Liver (tissue), 9 donors: Measurements from ENCODE around the gene STK32C. TPM values are rescaled to one million over a fixed set of nuclear protein-coding genes. Genes with fewer than 3 reads are reported as not detected.

Experiments used
- DNase-seq: peaks from one replicate; pipeline ENCODE4 v3.0.0-alpha.2; 2017; ENCODE audit warnings: low spot score
- H3K27ac ChIP-seq, 2 donors: one replicate each; pipeline ENCODE4 v1.7.0; 2013; ENCODE audit warnings: inconsistent platforms in 2 of 2, low read length in 2 of 2, control low read depth in 1 of 2, low read depth in 1 of 2, mild to moderate bottlenecking in 1 of 2
- H3K27me3 ChIP-seq, 4 donors: one replicate each; pipeline versions ENCODE4 v1.6.1 to v1.7.0; 2013; ENCODE audit warnings: low read length in 3 of 4, inconsistent platforms in 1 of 4, mild to moderate bottlenecking in 1 of 4, moderate library complexity in 1 of 4; ENCODE audit not compliant: control insufficient read depth in 4 of 4, insufficient read depth in 4 of 4
- H3K36me3 ChIP-seq, 4 donors: one replicate each; pipeline versions ENCODE4 v1.6.1 to v1.7.0; 2013; ENCODE audit warnings: low read length in 3 of 4, mild to moderate bottlenecking in 3 of 4, low read depth in 1 of 4, moderate library complexity in 1 of 4; ENCODE audit not compliant: control insufficient read depth in 4 of 4, insufficient read depth in 3 of 4
- H3K4me1 ChIP-seq, 4 donors: one replicate each; pipeline versions ENCODE4 v1.6.1 to v1.7.0; 2013; ENCODE audit warnings: low read length in 3 of 4, mild to moderate bottlenecking in 3 of 4, moderate library complexity in 1 of 4; ENCODE audit not compliant: control insufficient read depth in 4 of 4, insufficient read depth in 4 of 4
- H3K4me3 ChIP-seq, 3 donors: one replicate each; pipeline versions ENCODE4 v1.6.1 to v1.7.0; 2013; ENCODE audit warnings: low read length in 3 of 3, control low read depth in 1 of 3, low read depth in 1 of 3, mild to moderate bottlenecking in 1 of 3
- H3K9ac ChIP-seq, 2 donors: one replicate each; pipeline ENCODE4 v1.7.0; 2013; ENCODE audit warnings: low read length in 2 of 2, mild to moderate bottlenecking in 2 of 2, moderate library complexity in 2 of 2, control low read depth in 1 of 2, low read depth in 1 of 2
- H3K9me3 ChIP-seq, 4 donors: one replicate each; pipeline versions ENCODE4 v1.6.1 to v1.7.0; 2013; ENCODE audit warnings: low read length in 3 of 4; ENCODE audit not compliant: control insufficient read depth in 4 of 4
- ATF3 ChIP-seq: IDR thresholded peaks from 2 replicates; pipeline ENCODE4 v1.6.1; 2016; ENCODE audit warnings: antibody characterized with exemption
- CTCF ChIP-seq: fragments of 150-350 bp; IDR thresholded peaks from 2 replicates; pipeline ENCODE4 v1.5.1; 2017; ENCODE audit warnings: improper control_type of control experiment, low read depth, low read length; ENCODE audit not compliant: missing input control
- EGR1 ChIP-seq, 2 donors: IDR thresholded peaks; 2 replicates each; pipeline ENCODE4 v1.6.1; 2016 to 2018; ENCODE audit warnings: antibody characterized with exemption in 2 of 2, low read depth in 2 of 2
- FOXA1 ChIP-seq: IDR thresholded peaks from 2 replicates; pipeline ENCODE4 v1.6.1; 2016; ENCODE audit warnings: antibody characterized with exemption
- FOXA2 ChIP-seq: IDR thresholded peaks from 2 replicates; pipeline ENCODE4 v1.6.1; 2016; ENCODE audit warnings: antibody characterized with exemption
- GABPA ChIP-seq, 2 donors: IDR thresholded peaks in 1 of 2; conservative IDR thresholded peaks in 1 of 2; 2 replicates each; pipeline ENCODE4 v1.6.1; 2016; ENCODE audit warnings: antibody characterized with exemption in 2 of 2, mild to moderate bottlenecking in 1 of 2, moderate library complexity in 1 of 2
- HNF4A ChIP-seq, 2 donors: conservative IDR thresholded peaks; 2 replicates each; pipeline ENCODE4 v1.6.1; 2016; ENCODE audit warnings: antibody characterized with exemption in 2 of 2, mild to moderate bottlenecking in 2 of 2
- HNF4G ChIP-seq: IDR thresholded peaks from 2 replicates; pipeline ENCODE4 v1.6.1; 2016; ENCODE audit warnings: antibody characterized with exemption
- JUND ChIP-seq, 2 donors: IDR thresholded peaks; 2 replicates each; pipeline ENCODE4 v1.6.1; 2016; ENCODE audit warnings: antibody characterized with exemption in 2 of 2
- NR2F2 ChIP-seq: IDR thresholded peaks from 2 replicates; pipeline ENCODE4 v1.6.1; 2016; ENCODE audit warnings: antibody characterized with exemption
- RAD21 ChIP-seq, 2 donors: IDR thresholded peaks; 2 replicates each; pipeline ENCODE4 v1.6.1; 2016; ENCODE audit warnings: antibody characterized with exemption in 2 of 2, mild to moderate bottlenecking in 2 of 2
- RXRA ChIP-seq, 2 donors: IDR thresholded peaks; 2 replicates each; pipeline ENCODE4 v1.6.1; 2017 to 2018; ENCODE audit warnings: antibody characterized with exemption in 2 of 2, mild to moderate bottlenecking in 1 of 2
- SP1 ChIP-seq: IDR thresholded peaks from 2 replicates; pipeline ENCODE4 v1.6.1; 2018; ENCODE audit warnings: antibody characterized with exemption, mild to moderate bottlenecking
- YY1 ChIP-seq: IDR thresholded peaks from 2 replicates; pipeline ENCODE4 v1.6.1; 2016; ENCODE audit warnings: antibody characterized with exemption, mild to moderate bottlenecking
- ZBTB33 ChIP-seq: IDR thresholded peaks from 2 replicates; pipeline ENCODE4 v1.6.1; 2016; ENCODE audit warnings: antibody characterized with exemption
- whole genome bisulfite sequencing: extraction: QIAGEN DNeasy Blood & Tissue Kit; methylation state at CpG from one replicate; pipeline ENCODE4 v1.1.7; 2013; 5-methylcytosine and 5-hydroxymethylcytosine counted together
- polyA plus RNA-seq, 2 donors: library from polyadenylated mRNA; stranded (reverse) in 1 of 2; unstranded in 1 of 2; fragments of 200-250 nt in 1 of 2; fragments of >200 nt in 1 of 2; fragmentation: Nextera tagmentation in 1 of 2; extraction: Ambion mirVana in 1 of 2; gene quantifications; one replicate each; pipeline versions ENCODE4 v1.2.1 to v1.2.3, GENCODE V29; 2013 to 2015
- total RNA-seq, 2 donors: library from RNA; depleted of rRNA; stranded (reverse); fragments of >200 nt; gene quantifications; one replicate each; pipeline ENCODE4 v1.2.3, GENCODE V29; 2014
- TF ChIP-seq, protein P1 (sequence below): IDR thresholded peaks from 2 replicates; pipeline ENCODE4 v1.6.1; 2016; ENCODE audit warnings: antibody characterized with exemption
- donor health status: healthy.
- donor health status: healthy.
- donor health status: healthy.
- donor health status: healthy.
- donor health status: healthy.

STK32C gene
- total and polyA plus RNA-seq, 4 donors = 1.8 to 4.6 (median 2.2) TPM

- peaks cover 6 to 18% (median 10%) of the 10 kb centered on the region in 4 donors for H3K4me1 ChIP-seq
- H3K27me3 ChIP-seq = no peaks in the 10 kb centered on the region
- no peak for DNase-seq
- H3K27ac ChIP-seq = no peak overlapping the region
- H3K9me3 ChIP-seq = no peaks in the 10 kb centered on the region
- no peak overlapping the region for H3K4me3 ChIP-seq
- WGBS = 92% methylated on average over 22 of the region's 22 CpGs
- no peak overlapping the region for H3K9ac ChIP-seq
- no peaks in the 10 kb centered on the region for H3K36me3 ChIP-seq
- TF ChIP-seq YY1 (no peak), ATF3 (no peak), HNF4A (conservative IDR thresholded peaks at IDR 0.05) (no peak)
These were observed 2.0 kb downstream of the STK32C start for GRCh38 chr10:132305654-132306342.

- no peaks in the 10 kb centered on the region for H3K9me3 ChIP-seq
- H3K36me3 ChIP-seq = no peaks in the 10 kb centered on the region
- no peak for DNase-seq
- H3K27ac ChIP-seq = no peak overlapping the region
- no peak overlapping the region for H3K4me3 ChIP-seq
- peaks cover 6 to 18% (median 10%) of the 10 kb centered on the region in 4 donors for H3K4me1 ChIP-seq
- TF ChIP-seq ZBTB33 (no peak), RXRA (IDR thresholded peaks at IDR 0.05) (no peak), GABPA (IDR thresholded peaks at IDR 0.05 in 1 of 2, conservative IDR thresholded peaks at IDR 0.05 in 1 of 2) (no peak), JUND (IDR thresholded peaks at IDR 0.05) (no peak), RAD21 (IDR thresholded peaks at IDR 0.05) (no peak), FOXA1 (no peak)
- no peaks in the 10 kb centered on the region for H3K27me3 ChIP-seq
- WGBS = 90% methylated on average over 21 of the region's 21 CpGs
- H3K9ac ChIP-seq = no peak overlapping the region
These were observed 2.8 kb downstream of the STK32C start for GRCh38 chr10:132304756-132305509.

- Histone ChIP-seq H3K9me3 (no peaks in the 10 kb centered on the region), H3K9ac (no peak overlapping the region), H3K27me3 (no peaks in the 10 kb centered on the region), H3K4me1 (peaks cover 6 to 14% (median 9%) of the 10 kb centered on the region in 4 donors), H3K27ac (no peak overlapping the region), H3K36me3 (no peaks in the 10 kb centered on the region), H3K4me3 (no peak overlapping the region)
- WGBS = 88% methylated on average over 21 of the region's 21 CpGs
- TF ChIP-seq FOXA2 = no peak
- TF ChIP-seq HNF4G = no peak
- TF ChIP-seq RXRA (IDR thresholded peaks at IDR 0.05) = no peak
- TF ChIP-seq NR2F2 = no peak
- no peak for TF ChIP-seq ZBTB33
- TF ChIP-seq EGR1 (IDR thresholded peaks at IDR 0.05; ENCODE audit: low read depth in 2 of 2) = no peak
- no peak for TF ChIP-seq CTCF
- TF ChIP-seq SP1 = no peak
- TF ChIP-seq, protein P1, sequence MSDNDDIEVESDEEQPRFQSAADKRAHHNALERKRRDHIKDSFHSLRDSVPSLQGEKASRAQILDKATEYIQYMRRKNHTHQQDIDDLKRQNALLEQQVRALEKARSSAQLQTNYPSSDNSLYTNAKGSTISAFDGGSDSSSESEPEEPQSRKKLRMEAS = no peak
- DNase-seq = no peak
These were observed 4.2 kb downstream of the STK32C start for GRCh38 chr10:132303361-132304115.
